GM23338 (cell line): ENCODE data around the gene NLRP7. TPM values are rescaled to one million over a fixed set of nuclear protein-coding genes. Genes with fewer than 3 reads are reported as not detected.

Experiments
- ATAC-seq: fragments of 200-7000 bp; cut with Tn5 transposase; 3 replicates; pipeline ENCODE4 v1.9.1; 2020
- DNase-seq: peaks from one replicate; pipeline ENCODE4 v3.0.0-alpha.2; 2015; ENCODE audit warnings: low spot score
- H2AFZ ChIP-seq: fragments of 200-600 bp; sonication (generic); 2 replicates; pipeline ENCODE4 v1.8.0; 2016; ENCODE audit warnings: antibody characterized with exemption, mild to moderate bottlenecking, moderate library complexity
- H3F3A ChIP-seq: fragments of 200-600 bp; sonication (generic); replicated peaks from 2 replicates; pipeline ENCODE4 v1.8.0; 2017; ENCODE audit warnings: antibody characterized with exemption, mixed run types, low read depth
- H3K27ac ChIP-seq: fragments of 200-600 bp; sonication (generic); 2 replicates; pipeline ENCODE4 v1.6.1; 2016; ENCODE audit warnings: low read depth
- H3K27me3 ChIP-seq: fragments of 200-600 bp; sonication (generic); 2 replicates; pipeline ENCODE4 v1.8.0; 2016; ENCODE audit warnings: mild to moderate bottlenecking, mixed run types, moderate library complexity; ENCODE audit not compliant: insufficient read depth
- H3K36me3 ChIP-seq: fragments of 200-600 bp; sonication (generic); 2 replicates; pipeline ENCODE4 v1.8.0; 2016; ENCODE audit warnings: mild to moderate bottlenecking; ENCODE audit not compliant: insufficient read depth
- H3K4me1 ChIP-seq: fragments of 200-600 bp; sonication (generic); 2 replicates; pipeline ENCODE4 v1.8.0; 2016; ENCODE audit warnings: mild to moderate bottlenecking, moderate library complexity; ENCODE audit not compliant: insufficient read depth
- H3K4me2 ChIP-seq: fragments of 200-600 bp; sonication (generic); 2 replicates; pipeline ENCODE4 v1.7.1; 2017; ENCODE audit warnings: mixed run types
- H3K4me3 ChIP-seq: fragments of 200-600 bp; sonication (generic); 2 replicates; pipeline ENCODE4 v1.6.1; 2016; ENCODE audit warnings: mixed run types
- H3K79me2 ChIP-seq: fragments of 200-600 bp; sonication (generic); replicated peaks from 2 replicates; pipeline ENCODE4 v1.8.0; 2017; ENCODE audit warnings: mild to moderate bottlenecking; ENCODE audit not compliant: insufficient read depth
- H3K9me2 ChIP-seq: fragments of 200-600 bp; sonication (generic); 2 replicates; pipeline ENCODE4 v1.8.0; 2017; ENCODE audit not compliant: insufficient read depth
- H4K20me1 ChIP-seq: fragments of 200-600 bp; sonication (generic); replicated peaks from 2 replicates; pipeline ENCODE4 v1.8.0; 2017; ENCODE audit warnings: mild to moderate bottlenecking; ENCODE audit not compliant: insufficient read depth
- H3K27ac Mint-ChIP-seq: 2 replicates; pipeline ENCODE4 v1.8.0; 2020; ENCODE audit warnings: inconsistent platforms, mild to moderate bottlenecking, moderate library complexity, mixed read lengths
- H3K27me3 Mint-ChIP-seq: 3 replicates; pipeline ENCODE4 v1.8.0; 2022; ENCODE audit warnings: low read depth, mild to moderate bottlenecking, moderate library complexity, mixed read lengths, inconsistent platforms; ENCODE audit not compliant: insufficient read depth, poor library complexity
- H3K36me3 Mint-ChIP-seq: 3 replicates; pipeline ENCODE4 v1.8.0; 2021; ENCODE audit warnings: low read depth, mild to moderate bottlenecking, inconsistent platforms, moderate library complexity, mixed read lengths
- H3K4me1 Mint-ChIP-seq: 3 replicates; pipeline ENCODE4 v1.8.0; 2020; ENCODE audit warnings: mild to moderate bottlenecking, inconsistent platforms, mixed read lengths
- H3K4me3 Mint-ChIP-seq: 3 replicates; pipeline ENCODE4 v1.8.0; 2021; ENCODE audit warnings: moderate library complexity, mild to moderate bottlenecking, inconsistent platforms, mixed read lengths
- H3K9me3 Mint-ChIP-seq: 3 replicates; pipeline ENCODE4 v1.8.0; 2020; ENCODE audit warnings: moderate library complexity, mild to moderate bottlenecking, inconsistent platforms, mixed read lengths
- CREB1 ChIP-seq: fragments of 250-450 bp; sonication (Bioruptor Pico); IDR thresholded peaks from 2 replicates; pipeline ENCODE4 v1.5.0; 2020; ENCODE audit warnings: low read depth, mild to moderate bottlenecking, moderate library complexity
- CTCF ChIP-seq, 2 experiments: fragments of 200-600 bp in 1 of 2; sonication (generic) in 1 of 2; conservative IDR thresholded peaks; 2 replicates each; pipeline versions ENCODE4 v1.5.1 to v1.6.1; 2016 to 2017; ENCODE audit warnings: antibody characterized with exemption in 2 of 2, low read depth in 2 of 2, mild to moderate bottlenecking in 2 of 2, moderate library complexity in 1 of 2
- ETS1 ChIP-seq: IDR thresholded peaks from 2 replicates; pipeline ENCODE4 v1.6.1; 2016; ENCODE audit warnings: antibody characterized with exemption
- EZH2 ChIP-seq: fragments of 200-600 bp; sonication (generic); IDR thresholded peaks from one replicate; pipeline ENCODE4 v1.8.0; 2017; ENCODE audit warnings: antibody characterized with exemption, mild to moderate bottlenecking, low read depth; ENCODE audit not compliant: unreplicated experiment
- EZH2phosphoT487 ChIP-seq: fragments of 200-600 bp; sonication (generic); IDR thresholded peaks from one replicate; pipeline ENCODE4 v1.8.1; 2018; ENCODE audit warnings: antibody characterized with exemption; ENCODE audit not compliant: unreplicated experiment
- JUNB ChIP-seq: IDR thresholded peaks from one replicate; pipeline ENCODE4 v1.6.1; 2016; ENCODE audit warnings: antibody characterized with exemption; ENCODE audit not compliant: unreplicated experiment
- NANOG ChIP-seq: IDR thresholded peaks from 2 replicates; pipeline ENCODE4 v1.6.1; 2016; ENCODE audit warnings: antibody characterized with exemption, borderline replicate concordance
- POLR2AphosphoS5 ChIP-seq: IDR thresholded peaks from 2 replicates; pipeline ENCODE4 v1.6.1; 2016; ENCODE audit warnings: antibody characterized with exemption, low read depth
- REST ChIP-seq: IDR thresholded peaks from one replicate; pipeline ENCODE4 v1.6.1; 2018; ENCODE audit warnings: antibody characterized with exemption; ENCODE audit not compliant: unreplicated experiment
- STAT1 ChIP-seq: IDR thresholded peaks from one replicate; pipeline ENCODE4 v1.6.1; 2016; ENCODE audit warnings: antibody characterized with exemption; ENCODE audit not compliant: unreplicated experiment
- ZNF114 ChIP-seq: fragments of 250-450 bp; sonication (Bioruptor Pico); IDR thresholded peaks from 2 replicates; pipeline ENCODE4 v1.5.0; 2020; ENCODE audit warnings: mild to moderate bottlenecking, moderate library complexity
- ZNF331 ChIP-seq: fragments of 250-450 bp; sonication (Bioruptor Pico); IDR thresholded peaks from 2 replicates; pipeline ENCODE4 v1.5.0; 2020; ENCODE audit warnings: low read depth, mild to moderate bottlenecking, moderate library complexity
- ZNF462 ChIP-seq: fragments of 250-450 bp; sonication (Bioruptor Pico); IDR thresholded peaks from 2 replicates; pipeline ENCODE4 v1.5.0; 2020; ENCODE audit warnings: mild to moderate bottlenecking, moderate library complexity
- polyA plus RNA-seq: library from polyadenylated mRNA; unstranded; fragments of >200 nt; fragmentation: Nextera tagmentation; extraction: Ambion mirVana; gene quantifications from 2 replicates; pipeline ENCODE4 v1.2.1, GENCODE V29; 2016
- total RNA-seq: library from RNA; depleted of rRNA; stranded (reverse); fragments of >200 nt; shearing (Covaris generic); gene quantifications from 2 replicates; pipeline ENCODE4 v1.2.3, GENCODE V29; 2014

NLRP7 gene
- total and polyA plus RNA-seq, 2 experiments from 2014 or later, result 1.2 to 2.2 TPM

- no peaks in the 10 kb centered on the region for H3K4me1 Mint-ChIP-seq
- no peak for DNase-seq
Measured at GRCh38 chr19:54921082-54921481, 26.2 kb downstream of the NLRP7 start.

More at GRCh38 chr19:54921082-54921481, 26.2 kb downstream of the NLRP7 start:
- no peak overlapping the region for H3K4me3 ChIP-seq
- H3K4me1 ChIP-seq, result no peaks in the 10 kb centered on the region
- H3K9me2 ChIP-seq, result no peaks in the 10 kb centered on the region
- no peak overlapping the region for H3K4me2 ChIP-seq
- H3K27ac ChIP-seq, result no peak overlapping the region
- H3K4me3 Mint-ChIP-seq, result no peak overlapping the region
- H3K9me3 Mint-ChIP-seq, result peaks cover 26% of the 10 kb centered on the region
- no peak overlapping the region for H2AFZ ChIP-seq
- no peaks in the 10 kb centered on the region for H3K36me3 ChIP-seq
- no peaks in the 10 kb centered on the region for H4K20me1 ChIP-seq
- H3F3A ChIP-seq, result no peaks in the 10 kb centered on the region
- peaks cover 14% of the 10 kb centered on the region for H3K27me3 Mint-ChIP-seq
- no peaks in the 10 kb centered on the region for H3K79me2 ChIP-seq
- no peaks in the 10 kb centered on the region for H3K27me3 ChIP-seq
- TF ChIP-seq ETS1 (no peak), POLR2AphosphoS5 (no peak), STAT1 (no peak), REST (no peak), ZNF331 (CRISPR knock-in tag) (no peak), CREB1 (no peak), ZNF462 (CRISPR knock-in tag) (no peak), NANOG (no peak), ZNF114 (CRISPR knock-in tag) (no peak), CTCF (conservative IDR thresholded peaks at IDR 0.05; ENCODE audit: low read depth in 2 of 2) (no peak), JUNB (no peak), EZH2 (no peak), EZH2phosphoT487 (no peak)
- H3K27ac Mint-ChIP-seq, result no peak overlapping the region
- no peak for ATAC-seq
- peaks cover 8% of the 10 kb centered on the region; the same call in 1 of the 3 replicates for H3K36me3 Mint-ChIP-seq
